ENCODE data around the gene TMEM271. TPM values are rescaled to one million over a fixed set of nuclear protein-coding genes. Genes with fewer than 3 reads are reported as not detected.

Gene TMEM271
- total RNA-seq, 1 donor from 2014 or later = not detected

GRCh38 chr4:590313-590841 is 14.3 kb upstream of the TMEM271 start:
- Mint-ChIP-seq H3K27ac (no peak overlapping the region), H3K4me1 (no peaks in the 10 kb centered on the region), H3K27me3 (peaks cover 23% of the 10 kb centered on the region), H3K4me3 (no peak overlapping the region), H3K9me3 (peaks cover 11% of the 10 kb centered on the region), H3K36me3 (ENCODE audit: low read depth) (no peaks in the 10 kb centered on the region)
- ChIA-PET POLR2A (interaction anchor here (0.7 kb wide), 1 partner anchor 308 kb away, joined by 3 read pairs; no protein-coding TSS in a partner anchor), CTCF (no interaction called here)
- TF ChIP-seq CTCF (IDR thresholded peaks at IDR 0.05) = no peak
- intact Hi-C loops (cut with micrococcal nuclease) = no loop called here
- DNase-seq = no peak
- no peak for ATAC-seq (ENCODE audit: low read depth)

- H3K4me3 Mint-ChIP-seq = no peak overlapping the region
- H3K9me3 Mint-ChIP-seq = peaks cover 10% of the 10 kb centered on the region
- peaks cover 20% of the 10 kb centered on the region for H3K27me3 Mint-ChIP-seq
- H3K36me3 Mint-ChIP-seq (ENCODE audit: low read depth) = no peaks in the 10 kb centered on the region
- POLR2A ChIA-PET = interaction anchor here (0.7 kb wide), 1 partner anchor 307 kb away, joined by 3 read pairs; no protein-coding TSS in a partner anchor
- no peak overlapping the region for H3K27ac Mint-ChIP-seq
- ATAC-seq (ENCODE audit: low read depth) (no peak), DNase-seq (no peak)
- TF ChIP-seq CTCF (IDR thresholded peaks at IDR 0.05) = no peak
- CTCF ChIA-PET = no interaction called here
- intact Hi-C loops (cut with micrococcal nuclease) = no loop called here
- H3K4me1 Mint-ChIP-seq = no peaks in the 10 kb centered on the region
Measured at GRCh38 chr4:589219-589963, 13.3 kb upstream of the TMEM271 start.

- Mint-ChIP-seq H3K27me3 (peaks cover 19% of the 10 kb centered on the region), H3K4me1 (no peaks in the 10 kb centered on the region), H3K4me3 (no peak overlapping the region), H3K27ac (no peak overlapping the region), H3K9me3 (peaks cover 12% of the 10 kb centered on the region), H3K36me3 (ENCODE audit: low read depth) (no peaks in the 10 kb centered on the region)
- CTCF ChIA-PET = no interaction called here
- TF ChIP-seq CTCF (IDR thresholded peaks at IDR 0.05) = no peak
- ATAC-seq (ENCODE audit: low read depth) = no peak
- POLR2A ChIA-PET = no interaction called here
- no peak for DNase-seq
- intact Hi-C loops (cut with micrococcal nuclease) = no loop called here
Measured at GRCh38 chr4:588351-588849, 12.3 kb upstream of the TMEM271 start.

GRCh38 chr4:587671-588350 is 11.7 kb upstream of the TMEM271 start:
- DNase-seq (no peak), ATAC-seq (ENCODE audit: low read depth) (no peak)
- no peak for TF ChIP-seq CTCF (IDR thresholded peaks at IDR 0.05)
- peaks cover 20% of the 10 kb centered on the region for H3K27me3 Mint-ChIP-seq
- H3K4me1 Mint-ChIP-seq = no peaks in the 10 kb centered on the region
- ChIA-PET CTCF (no interaction called here), POLR2A (no interaction called here)
- no peak overlapping the region for H3K4me3 Mint-ChIP-seq
- H3K27ac Mint-ChIP-seq = no peak overlapping the region
- H3K36me3 Mint-ChIP-seq (ENCODE audit: low read depth) = no peaks in the 10 kb centered on the region
- intact Hi-C loops (cut with micrococcal nuclease) = no loop called here
- peaks cover 10% of the 10 kb centered on the region for H3K9me3 Mint-ChIP-seq

- H3K27me3 Mint-ChIP-seq = peaks cover 34% of the 10 kb centered on the region
- H3K4me1 Mint-ChIP-seq = no peaks in the 10 kb centered on the region
- no peak for ATAC-seq (ENCODE audit: low read depth)
- POLR2A ChIA-PET = no interaction called here
- TF ChIP-seq CTCF (IDR thresholded peaks at IDR 0.05) = no peak
- CTCF ChIA-PET = no interaction called here
- intact Hi-C loops (cut with micrococcal nuclease) = no loop called here
- no peak for DNase-seq
- H3K27ac Mint-ChIP-seq = no peak overlapping the region
- H3K4me3 Mint-ChIP-seq = no peak overlapping the region
- no peaks in the 10 kb centered on the region for H3K36me3 Mint-ChIP-seq (ENCODE audit: low read depth)
- peaks cover 13% of the 10 kb centered on the region for H3K9me3 Mint-ChIP-seq
Measured at GRCh38 chr4:583820-584219, 7.7 kb upstream of the TMEM271 start.

Measured in activated B cell treated with CpG ODN at 0.5 μM for 24 hours (primary cell).